ENCODE results near the gene HNRNPA2B1. TPM values are rescaled to one million over a fixed set of nuclear protein-coding genes. Genes with fewer than 3 reads are reported as not detected.

The HNRNPA2B1 gene
- total and polyA plus RNA-seq, 2 donors from 2014 or later, result 397 to 433 TPM

- no peak for FAIRE-seq
- no peak overlapping the region for H3K27ac ChIP-seq (ENCODE audit: low read depth in 2 of 2, low read length in 2 of 2)
- H3K36me3 ChIP-seq (ENCODE audit: control insufficient read depth in 2 of 3, insufficient read depth in 3 of 3, low read length in 3 of 3), result no peaks in the 10 kb centered on the region
- intact Hi-C loops (cut with DNase I), result no loop called here
- H3K9me3 ChIP-seq (ENCODE audit: control insufficient read depth in 2 of 3, insufficient read depth in 1 of 3, low read length in 3 of 3), result no peaks in the 10 kb centered on the region
- DNase-seq, result no peak
- no peaks in the 10 kb centered on the region for H3K27me3 ChIP-seq (ENCODE audit: control insufficient read depth, insufficient read depth, low read length)
- TF ChIP-seq, protein P1, sequence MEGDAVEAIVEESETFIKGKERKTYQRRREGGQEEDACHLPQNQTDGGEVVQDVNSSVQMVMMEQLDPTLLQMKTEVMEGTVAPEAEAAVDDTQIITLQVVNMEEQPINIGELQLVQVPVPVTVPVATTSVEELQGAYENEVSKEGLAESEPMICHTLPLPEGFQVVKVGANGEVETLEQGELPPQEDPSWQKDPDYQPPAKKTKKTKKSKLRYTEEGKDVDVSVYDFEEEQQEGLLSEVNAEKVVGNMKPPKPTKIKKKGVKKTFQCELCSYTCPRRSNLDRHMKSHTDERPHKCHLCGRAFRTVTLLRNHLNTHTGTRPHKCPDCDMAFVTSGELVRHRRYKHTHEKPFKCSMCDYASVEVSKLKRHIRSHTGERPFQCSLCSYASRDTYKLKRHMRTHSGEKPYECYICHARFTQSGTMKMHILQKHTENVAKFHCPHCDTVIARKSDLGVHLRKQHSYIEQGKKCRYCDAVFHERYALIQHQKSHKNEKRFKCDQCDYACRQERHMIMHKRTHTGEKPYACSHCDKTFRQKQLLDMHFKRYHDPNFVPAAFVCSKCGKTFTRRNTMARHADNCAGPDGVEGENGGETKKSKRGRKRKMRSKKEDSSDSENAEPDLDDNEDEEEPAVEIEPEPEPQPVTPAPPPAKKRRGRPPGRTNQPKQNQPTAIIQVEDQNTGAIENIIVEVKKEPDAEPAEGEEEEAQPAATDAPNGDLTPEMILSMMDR (IDR thresholded peaks at IDR 0.05; ENCODE audit: borderline replicate concordance, extremely low read depth, insufficient read depth), result no peak
- no peak overlapping the region for H3K9ac ChIP-seq (ENCODE audit: low read length in 3 of 3)
- H3K4me3 ChIP-seq (ENCODE audit: low read length in 3 of 3), result no peak overlapping the region
- H3K4me1 ChIP-seq (ENCODE audit: control insufficient read depth in 2 of 3, insufficient read depth in 2 of 3, low read depth in 1 of 3, low read length in 3 of 3), result peaks cover 0 to 15% (median 0%) of the 10 kb centered on the region in 3 donors
Measured at GRCh38 chr7:26162431-26162830, 38.1 kb downstream of the HNRNPA2B1 start.

DNA sequence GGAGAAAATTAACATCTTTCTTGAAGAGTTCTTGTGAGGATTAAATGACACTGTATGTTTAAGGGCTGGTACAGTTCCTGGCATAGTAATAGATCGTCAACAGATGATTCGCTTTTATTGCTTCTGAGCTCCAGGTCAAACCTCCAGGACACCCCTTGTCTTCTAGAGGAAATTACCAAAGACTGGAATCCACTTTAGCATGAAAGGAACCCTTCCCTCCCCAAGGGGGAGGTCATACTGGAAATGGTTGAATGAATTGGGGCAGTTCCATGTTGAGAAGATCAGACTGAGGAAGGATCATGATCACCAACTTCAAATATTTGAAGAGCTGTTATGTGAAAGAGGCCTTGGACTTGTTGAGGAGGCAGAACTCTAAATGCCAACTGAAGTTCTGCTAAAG lies 39.6 kb downstream of the HNRNPA2B1 start:
- H3K27me3 ChIP-seq (ENCODE audit: control insufficient read depth, insufficient read depth, low read length), result no peaks in the 10 kb centered on the region
- no peaks in the 10 kb centered on the region for H3K9me3 ChIP-seq (ENCODE audit: control insufficient read depth in 2 of 3, insufficient read depth in 1 of 3, low read length in 3 of 3)
- intact Hi-C loops (cut with DNase I), result no loop called here
- DNase-seq (no peak), FAIRE-seq (no peak)
- TF ChIP-seq, protein P1 (IDR thresholded peaks at IDR 0.05; ENCODE audit: borderline replicate concordance, extremely low read depth, insufficient read depth), result no peak
- H3K4me3 ChIP-seq (ENCODE audit: low read length in 3 of 3), result no peak overlapping the region
- H3K4me1 ChIP-seq (ENCODE audit: control insufficient read depth in 2 of 3, insufficient read depth in 2 of 3, low read depth in 1 of 3, low read length in 3 of 3), result peaks cover under 1 to 13% (median under 1%) of the 10 kb centered on the region in 3 donors
- no peak overlapping the region for H3K9ac ChIP-seq (ENCODE audit: low read length in 3 of 3)
- no peak overlapping the region for H3K27ac ChIP-seq (ENCODE audit: low read depth in 2 of 2, low read length in 2 of 2)
- H3K36me3 ChIP-seq (ENCODE audit: control insufficient read depth in 2 of 3, insufficient read depth in 3 of 3, low read length in 3 of 3), result no peaks in the 10 kb centered on the region

- peak overlapping the region in 1 of 2 donors; percentile 44 for H3K27ac ChIP-seq (ENCODE audit: low read depth in 2 of 2, low read length in 2 of 2)
- FAIRE-seq (no peak), DNase-seq (peak in 2 of 5 donors; percentile 51 to 56)
- no peaks in the 10 kb centered on the region for H3K9me3 ChIP-seq (ENCODE audit: control insufficient read depth in 2 of 3, insufficient read depth in 1 of 3, low read length in 3 of 3)
- no peaks in the 10 kb centered on the region for H3K36me3 ChIP-seq (ENCODE audit: control insufficient read depth in 2 of 3, insufficient read depth in 3 of 3, low read length in 3 of 3)
- peaks cover 3 to 18% (median 4%) of the 10 kb centered on the region in 3 donors for H3K4me1 ChIP-seq (ENCODE audit: control insufficient read depth in 2 of 3, insufficient read depth in 2 of 3, low read depth in 1 of 3, low read length in 3 of 3)
- no peak overlapping the region for H3K9ac ChIP-seq (ENCODE audit: low read length in 3 of 3)
- H3K4me3 ChIP-seq (ENCODE audit: low read length in 3 of 3), result no peak overlapping the region
- no peaks in the 10 kb centered on the region for H3K27me3 ChIP-seq (ENCODE audit: control insufficient read depth, insufficient read depth, low read length)
- TF ChIP-seq, protein P1 (IDR thresholded peaks at IDR 0.05; ENCODE audit: borderline replicate concordance, extremely low read depth, insufficient read depth), result no peak
- intact Hi-C loops (cut with DNase I), result no loop called here
Measured at GRCh38 chr7:26159243-26159642, 41.3 kb downstream of the HNRNPA2B1 start.

DNA sequence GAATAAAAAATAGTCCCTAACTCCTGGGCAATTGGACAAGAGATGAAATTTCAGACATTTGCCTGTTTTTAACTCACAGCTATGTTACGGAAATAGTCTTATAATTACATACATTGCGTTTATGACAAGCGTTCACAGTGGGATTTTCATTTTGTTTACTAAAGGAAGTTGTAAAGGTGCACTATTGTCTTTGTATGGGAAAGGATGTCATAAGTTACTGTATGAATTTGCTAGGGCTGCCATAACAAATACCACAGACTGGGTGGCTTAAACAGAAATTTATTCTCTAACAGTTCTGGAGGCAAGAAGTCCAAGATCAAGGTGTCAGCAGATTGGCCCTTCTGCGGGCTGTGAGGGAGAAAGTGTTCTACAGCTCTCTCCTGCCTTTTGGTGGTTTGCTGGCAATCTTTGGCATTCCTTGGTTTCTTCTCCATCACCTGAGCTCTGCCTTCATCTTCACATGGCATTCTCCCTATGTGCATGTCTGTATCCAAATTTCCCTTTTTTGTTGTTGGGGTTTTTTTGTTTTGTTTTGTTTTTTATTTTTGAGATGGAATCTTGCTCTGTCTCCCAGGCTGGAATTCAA lies 42.9 kb downstream of the HNRNPA2B1 start:
- TF ChIP-seq, protein P1 (IDR thresholded peaks at IDR 0.05; ENCODE audit: borderline replicate concordance, extremely low read depth, insufficient read depth), result no peak
- intact Hi-C loops (cut with DNase I), result no loop called here
- no peak overlapping the region for H3K9ac ChIP-seq (ENCODE audit: low read length in 3 of 3)
- H3K9me3 ChIP-seq (ENCODE audit: control insufficient read depth in 2 of 3, insufficient read depth in 1 of 3, low read length in 3 of 3), result no peaks in the 10 kb centered on the region
- H3K27ac ChIP-seq (ENCODE audit: low read depth in 2 of 2, low read length in 2 of 2), result no peak overlapping the region
- peaks cover 3 to 23% (median 4%) of the 10 kb centered on the region in 3 donors for H3K4me1 ChIP-seq (ENCODE audit: control insufficient read depth in 2 of 3, insufficient read depth in 2 of 3, low read depth in 1 of 3, low read length in 3 of 3)
- no peaks in the 10 kb centered on the region for H3K36me3 ChIP-seq (ENCODE audit: control insufficient read depth in 2 of 3, insufficient read depth in 3 of 3, low read length in 3 of 3)
- peaks cover 4% of the 10 kb centered on the region for H3K27me3 ChIP-seq (ENCODE audit: control insufficient read depth, insufficient read depth, low read length)
- DNase-seq (no peak), FAIRE-seq (no peak)
- H3K4me3 ChIP-seq (ENCODE audit: low read length in 3 of 3), result no peak overlapping the region

Data from kidney (tissue), 14 donors.